Amniotic stem cell (primary cell): Measurements from ENCODE around the gene PTDSS2.

Experiments used
- DNase-seq: peaks from one replicate; lab custom pipeline; 2025; lab: John Stamatoyannopoulos, UW

Gene PTDSS2

DNA sequence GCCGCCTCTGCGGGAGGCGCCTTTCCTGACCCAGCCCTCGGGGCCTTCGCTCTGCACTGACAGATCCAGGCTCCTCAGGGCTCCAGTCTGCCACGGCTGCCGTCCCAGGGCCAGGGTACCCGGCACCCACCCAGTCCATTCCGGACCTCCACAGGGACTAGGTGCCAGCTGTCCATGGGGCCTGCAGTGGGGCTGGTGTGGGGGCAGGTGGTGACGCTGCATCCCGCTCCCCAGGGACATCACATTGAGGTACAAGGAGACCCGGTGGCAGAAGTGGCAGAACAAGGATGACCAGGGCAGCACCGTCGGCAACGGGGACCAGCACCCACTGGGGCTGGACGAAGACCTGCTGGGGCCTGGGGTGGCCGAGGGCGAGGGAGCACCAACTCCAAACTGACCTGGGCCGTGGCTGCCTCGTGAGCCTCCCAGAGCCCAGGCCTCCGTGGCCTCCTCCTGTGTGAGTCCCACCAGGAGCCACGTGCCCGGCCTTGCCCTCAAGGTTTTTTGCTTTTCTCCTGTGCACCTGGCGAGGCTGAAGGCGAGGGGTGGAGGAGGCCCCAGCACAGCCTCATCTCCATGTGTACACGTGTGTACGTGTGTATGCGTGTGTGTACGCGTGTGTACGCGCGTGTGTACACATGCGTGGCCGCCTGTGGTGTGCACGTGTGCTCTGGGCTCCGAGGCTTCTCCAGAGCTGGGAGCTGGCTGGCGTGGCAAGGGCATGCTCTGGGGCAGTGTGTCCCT, 40.3 kb downstream of the PTDSS2 start:
- DNase-seq = no peak

DNA sequence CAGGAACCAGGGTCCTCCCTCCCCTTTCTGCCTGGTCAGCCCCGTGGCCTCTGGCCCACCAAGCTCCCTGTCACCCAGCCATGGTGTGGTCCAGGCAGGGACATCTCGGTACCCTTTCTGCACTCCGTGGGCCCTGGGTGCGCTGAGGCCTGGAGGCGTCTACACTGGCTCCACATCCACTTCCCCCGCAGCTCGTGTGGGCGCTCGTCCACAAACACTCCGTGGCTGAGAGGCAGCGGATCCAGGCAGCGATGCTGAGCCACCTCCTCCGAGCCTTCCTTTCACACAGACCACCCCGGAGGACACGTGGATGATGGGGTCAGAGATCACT, 40.8 kb downstream of the PTDSS2 start:
- DNase-seq = no peak

DNA sequence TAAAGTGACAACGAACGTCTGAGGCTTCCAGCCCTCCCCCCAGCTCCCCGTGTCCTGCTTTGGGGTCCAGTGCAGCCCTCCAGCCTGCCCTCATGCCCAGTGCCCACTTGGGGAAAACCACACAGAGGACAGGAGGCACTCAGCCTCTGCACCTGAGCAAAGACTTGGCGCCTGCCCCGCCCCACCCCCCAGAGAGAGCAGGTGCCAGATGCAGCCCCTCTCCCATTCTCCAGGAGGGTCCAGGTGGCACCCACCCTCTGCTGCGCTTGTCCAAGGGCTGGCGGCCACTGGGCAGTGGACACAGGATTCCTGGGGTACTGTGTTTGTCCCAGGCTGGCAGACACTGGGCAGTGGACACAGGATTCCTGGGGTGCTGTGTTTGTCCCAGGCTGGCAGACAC, 41.3 kb downstream of the PTDSS2 start:
- no peak for DNase-seq

DNA sequence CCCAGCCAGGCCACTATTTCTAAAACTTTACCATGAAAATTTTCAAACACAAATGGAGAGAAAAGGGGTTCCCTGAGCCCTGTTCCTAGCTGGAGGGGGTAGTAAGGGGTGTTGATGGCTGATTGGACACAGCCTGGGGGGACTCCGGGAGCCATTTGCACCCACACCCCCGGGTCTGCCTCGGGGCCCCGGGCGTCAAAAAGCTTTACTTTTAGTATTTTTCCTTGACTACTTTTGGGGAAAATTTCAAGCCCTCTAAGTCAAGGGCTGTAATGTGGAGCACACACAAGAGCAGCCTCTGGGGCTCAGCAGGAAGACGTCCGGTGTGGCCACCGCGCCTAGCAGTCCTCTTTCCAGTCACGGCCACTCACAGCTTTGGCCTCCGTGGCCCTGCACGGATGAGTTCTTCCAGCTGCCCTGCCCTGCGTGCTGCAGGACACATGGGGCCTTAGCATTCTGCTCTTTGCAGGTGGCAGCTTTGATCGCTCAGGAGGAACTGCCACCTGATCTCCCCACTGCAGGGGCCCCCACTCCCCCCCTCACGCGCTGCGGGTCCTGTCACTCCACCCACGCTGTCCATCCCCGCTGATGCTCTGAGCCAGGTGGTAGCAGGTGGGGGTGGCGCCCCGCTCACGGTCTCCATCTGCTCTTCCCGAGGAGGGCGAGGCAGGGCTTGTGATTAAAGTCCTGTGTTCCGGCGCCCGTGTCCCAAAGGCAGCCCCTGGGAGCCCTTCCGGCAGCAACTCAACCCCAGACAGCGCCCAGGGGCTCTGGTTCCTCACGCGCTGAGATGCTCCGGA, 42.5 kb downstream of the PTDSS2 start:
- DNase-seq = no peak

DNA sequence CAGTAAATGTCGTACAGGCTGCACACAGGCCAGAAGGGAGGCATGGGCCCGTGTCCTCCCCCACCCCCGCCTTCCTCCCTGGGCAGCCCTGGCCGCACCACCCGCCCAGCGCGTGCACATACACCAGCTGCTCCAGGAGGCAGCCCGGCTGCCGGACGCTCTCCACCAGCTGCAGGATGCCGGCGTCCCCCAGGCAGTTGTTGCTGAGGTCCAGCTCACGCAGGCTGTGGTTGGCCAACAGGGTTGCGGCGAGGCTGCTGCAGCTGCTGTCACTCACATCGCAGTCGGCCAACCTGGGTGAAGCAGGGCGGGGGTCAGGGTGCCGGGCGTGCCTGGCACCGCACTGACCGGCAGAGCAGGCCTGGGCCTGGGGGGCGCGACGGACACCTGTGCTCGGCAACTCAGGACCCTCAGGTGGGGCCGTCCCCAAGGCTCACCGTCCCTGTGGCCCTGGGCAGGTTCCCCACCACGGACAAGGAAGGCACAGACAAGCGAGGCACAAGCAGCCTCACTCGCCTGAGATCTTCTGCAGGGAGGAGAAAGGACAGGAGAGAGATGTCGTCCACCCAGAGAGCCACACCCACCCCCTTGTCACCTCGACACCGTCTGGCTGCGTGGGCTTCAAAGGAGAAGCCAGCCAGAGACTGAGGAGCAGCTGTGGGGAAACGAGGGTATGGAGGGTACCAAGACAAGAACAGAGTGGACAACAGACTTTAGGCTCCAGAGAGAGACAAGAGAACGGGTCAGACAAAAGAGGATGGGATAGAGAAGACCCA, 44.9 kb downstream of the PTDSS2 start:
- DNase-seq = no peak

DNA sequence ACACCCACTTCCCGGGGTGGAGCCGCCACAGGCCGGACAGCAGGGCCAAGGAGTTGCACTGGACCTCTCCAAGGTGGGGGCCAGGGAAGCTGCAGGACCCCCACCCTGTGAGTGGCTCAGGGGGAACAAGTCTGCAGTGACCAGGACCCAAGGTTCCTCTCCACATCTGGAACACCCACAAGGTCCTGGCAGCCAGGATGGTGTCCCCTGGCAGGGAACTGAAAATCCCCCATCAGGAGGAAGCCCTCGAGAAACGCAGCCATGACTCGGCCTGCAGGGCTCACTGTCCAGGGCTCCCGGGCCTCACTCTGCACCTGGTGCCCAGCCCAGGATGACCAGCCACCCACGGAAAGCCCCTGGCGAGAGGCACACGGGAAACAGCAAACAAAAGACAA, 45.5 kb downstream of the PTDSS2 start:
- no peak for DNase-seq

DNA sequence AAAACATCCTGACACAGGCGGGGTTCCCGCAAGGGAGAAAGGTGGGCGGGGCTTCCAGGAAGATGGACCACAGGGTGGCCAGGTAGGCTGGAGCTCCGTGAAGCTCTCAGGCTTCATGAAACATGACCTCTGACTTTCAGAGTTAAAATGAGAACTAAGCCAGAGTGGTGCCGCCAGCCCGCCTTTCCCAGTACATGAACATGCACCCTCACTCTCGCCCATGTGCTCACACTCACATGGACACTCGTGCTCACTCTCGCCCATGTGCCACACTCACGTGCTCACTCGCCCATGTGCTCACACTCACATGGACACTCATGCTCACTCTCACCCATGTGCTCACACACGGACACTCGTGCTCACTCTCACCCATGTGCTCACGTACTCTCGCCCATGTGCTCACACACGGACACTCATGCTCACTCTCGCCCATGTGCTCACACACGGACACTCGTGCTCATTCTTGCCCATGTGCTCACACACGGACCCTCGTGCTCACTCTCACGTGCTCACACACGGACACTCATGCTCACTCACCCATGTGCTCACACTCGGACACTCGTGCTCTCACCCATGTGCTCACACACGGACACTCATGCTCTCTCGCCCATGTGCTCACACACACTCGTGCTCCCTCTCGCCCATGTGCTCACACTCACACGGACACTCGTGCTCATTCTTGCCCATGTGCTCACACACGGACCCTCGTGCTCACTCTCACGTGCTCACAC, 46.9 kb downstream of the PTDSS2 start:
- DNase-seq = no peak

DNA sequence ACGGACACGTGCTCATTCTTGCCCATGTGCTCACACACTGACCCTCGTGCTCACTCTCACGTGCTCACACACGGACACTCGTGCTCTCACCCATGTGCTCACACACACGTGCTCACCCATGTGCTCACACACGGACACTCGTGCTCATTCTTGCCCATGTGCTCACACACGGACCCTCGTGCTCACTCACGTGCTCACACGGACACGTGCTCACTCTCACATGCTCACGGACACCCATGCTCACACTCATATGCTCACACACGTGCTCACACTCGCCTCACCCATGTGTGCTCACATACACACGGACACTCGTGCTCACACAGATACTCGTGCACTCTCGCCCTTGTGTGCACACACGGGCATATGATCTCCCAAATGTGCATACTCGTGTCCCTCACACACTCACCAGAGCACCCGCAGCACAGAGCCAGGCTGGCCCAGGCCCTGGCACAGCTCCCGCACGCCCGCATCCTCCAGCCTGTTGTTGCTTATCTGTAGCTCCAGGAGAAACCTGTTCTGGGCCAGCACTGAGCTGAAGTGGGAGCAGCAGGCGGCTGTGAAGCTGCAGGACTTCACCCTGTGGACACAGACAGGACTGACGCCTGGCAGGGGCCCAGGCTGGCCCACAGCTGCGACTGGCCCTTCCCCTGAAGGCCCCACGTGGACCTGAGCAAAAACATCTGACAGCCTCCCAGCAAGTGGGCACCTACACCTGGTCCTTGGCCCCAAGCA, 47.7 kb downstream of the PTDSS2 start:
- no peak for DNase-seq

DNA sequence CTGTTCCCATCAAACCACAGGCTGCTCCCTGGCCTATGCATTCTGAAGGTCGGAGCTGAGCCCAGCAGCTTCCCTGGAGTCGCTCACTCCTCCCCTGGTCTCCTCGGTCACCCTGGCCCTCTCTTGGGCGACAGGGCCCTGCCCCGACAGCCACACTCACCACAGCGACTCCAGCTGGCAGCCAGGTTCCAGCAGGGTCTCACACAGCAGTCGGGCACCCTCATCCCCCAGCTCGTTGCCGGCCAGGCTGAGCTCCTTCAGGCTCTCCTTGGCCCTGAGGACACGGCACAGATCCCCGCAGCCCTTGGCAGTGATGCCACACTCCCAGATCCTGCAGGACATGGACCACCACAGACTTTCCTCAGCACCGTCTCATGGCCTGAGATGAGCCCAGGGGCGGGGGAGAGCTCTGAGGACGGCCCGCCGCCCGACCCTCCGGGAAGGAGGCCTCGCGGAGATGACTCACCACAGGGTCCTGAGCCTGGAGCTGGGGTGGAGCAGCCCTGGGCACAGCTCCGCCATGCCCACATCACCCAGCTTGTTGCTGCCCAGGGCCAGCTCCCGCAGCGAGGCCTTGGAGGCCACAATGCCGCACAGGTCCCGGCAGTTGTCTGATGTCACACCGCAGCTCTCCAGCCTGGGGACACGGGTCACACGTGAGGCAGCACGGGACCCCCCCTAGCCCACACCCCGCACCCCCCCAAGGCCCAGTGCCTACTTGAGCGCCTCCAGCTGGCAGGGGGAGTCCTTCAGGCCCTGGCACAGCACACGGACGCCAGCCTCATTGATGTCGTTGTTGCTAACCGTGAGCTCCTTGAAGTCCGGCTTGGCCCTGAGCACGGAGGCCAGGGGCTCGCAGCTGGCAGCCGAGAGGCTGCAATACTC, 48.5 kb downstream of the PTDSS2 start:
- DNase-seq = no peak

DNA sequence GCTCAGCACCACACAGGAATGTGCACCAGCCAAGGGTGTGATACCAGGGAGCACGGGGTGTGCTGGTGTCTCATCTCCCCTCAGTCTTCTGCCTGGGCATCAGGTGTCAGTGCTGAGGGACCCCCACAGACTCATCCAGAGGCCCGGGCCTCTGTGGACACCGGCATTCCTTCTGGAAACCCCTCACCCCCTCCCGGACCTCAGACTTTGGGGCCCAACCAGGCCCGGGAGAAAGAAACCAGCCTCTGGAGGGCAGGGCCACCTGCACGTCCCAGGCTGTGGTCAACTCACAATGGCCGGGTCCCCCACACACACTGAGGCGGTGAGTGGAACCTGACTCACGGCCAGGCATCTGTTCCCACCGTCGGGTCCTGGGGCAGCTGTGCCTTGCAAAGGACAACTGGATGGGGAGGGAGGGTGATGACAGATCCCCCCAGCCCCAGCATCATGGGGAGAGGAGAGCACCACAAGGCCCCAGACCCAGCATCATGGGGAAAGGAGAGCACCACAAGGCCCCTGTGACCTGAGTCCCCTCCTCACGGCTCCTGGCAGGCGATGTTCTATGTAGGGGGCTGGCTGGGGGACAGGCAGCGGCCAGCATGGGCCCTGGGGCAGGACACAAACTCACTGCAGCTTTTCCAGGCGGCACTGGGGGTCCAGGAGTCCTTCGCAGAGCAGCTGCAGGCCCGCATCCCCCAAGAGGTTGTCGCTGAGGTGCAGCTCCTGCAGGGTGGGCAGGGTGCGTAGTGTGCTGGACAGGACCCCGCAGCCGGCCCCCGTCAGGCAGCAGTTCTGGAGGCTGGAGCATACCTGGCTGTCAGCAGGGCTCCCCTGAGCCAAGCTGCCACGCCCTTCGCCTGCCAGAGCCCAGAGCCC, 49.4 kb downstream of the PTDSS2 start:
- no peak for DNase-seq

DNA sequence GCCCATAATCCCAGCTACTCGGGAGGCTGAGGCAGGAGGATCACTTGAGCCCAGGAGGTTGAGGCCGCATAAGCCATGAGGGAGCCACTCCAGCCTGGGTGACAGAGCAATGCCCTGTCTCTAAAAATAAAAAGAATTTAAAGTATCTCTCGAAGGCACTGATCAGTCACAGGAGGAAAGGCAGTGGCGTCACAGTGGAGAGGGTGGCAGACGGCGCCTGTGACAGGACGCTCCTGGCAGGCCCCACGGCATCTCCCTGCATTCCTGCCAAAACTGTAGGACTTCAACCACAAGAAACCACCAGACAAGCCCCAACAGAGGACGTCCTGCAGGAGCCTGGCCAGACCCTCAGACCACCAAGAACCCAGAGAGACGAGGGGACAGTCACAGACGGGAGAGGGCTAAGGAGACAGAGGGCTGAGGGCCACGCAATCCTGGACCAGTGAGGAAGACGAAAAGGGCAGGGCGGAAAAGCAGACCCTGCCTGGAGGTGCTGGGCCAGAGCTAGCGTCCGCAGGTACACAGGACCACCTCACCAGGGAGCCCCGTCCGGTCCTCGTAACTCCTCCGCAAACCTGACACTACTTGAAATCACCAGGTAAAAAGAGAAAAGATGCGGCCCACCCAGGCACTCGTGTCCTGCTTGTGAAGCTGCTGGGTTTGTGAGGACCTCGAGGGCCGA, 51.1 kb downstream of the PTDSS2 start:
- DNase-seq = no peak

DNA sequence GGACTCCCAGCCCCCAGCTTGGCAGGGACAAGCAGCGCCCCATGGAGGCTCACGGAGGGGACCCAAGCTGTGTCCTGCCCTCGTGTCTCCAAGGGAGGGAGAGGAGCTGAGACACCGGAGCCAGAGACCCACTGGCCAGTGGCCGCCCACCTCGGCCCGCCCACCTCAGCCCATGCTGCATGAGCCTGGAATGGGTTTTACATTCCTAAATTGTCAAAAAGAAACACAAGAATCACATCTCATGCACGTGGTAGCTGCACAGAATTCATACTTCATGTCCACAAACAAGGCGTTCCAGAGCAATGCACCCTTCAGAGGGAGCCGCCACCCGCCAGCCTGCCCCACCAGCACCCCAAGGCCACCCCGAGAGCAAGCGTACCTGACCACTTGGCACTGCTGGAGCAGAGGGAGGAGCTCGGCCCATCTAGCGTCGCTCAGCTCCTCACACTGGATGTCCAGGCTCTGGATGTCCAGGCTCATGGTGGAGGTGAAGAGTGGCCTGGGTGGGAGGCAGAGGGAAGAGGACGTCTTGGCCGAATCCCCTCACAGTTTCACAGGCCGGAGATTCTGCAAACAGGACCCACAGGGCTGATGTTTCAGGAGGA, 51.7 kb downstream of the PTDSS2 start:
- DNase-seq = no peak

DNA sequence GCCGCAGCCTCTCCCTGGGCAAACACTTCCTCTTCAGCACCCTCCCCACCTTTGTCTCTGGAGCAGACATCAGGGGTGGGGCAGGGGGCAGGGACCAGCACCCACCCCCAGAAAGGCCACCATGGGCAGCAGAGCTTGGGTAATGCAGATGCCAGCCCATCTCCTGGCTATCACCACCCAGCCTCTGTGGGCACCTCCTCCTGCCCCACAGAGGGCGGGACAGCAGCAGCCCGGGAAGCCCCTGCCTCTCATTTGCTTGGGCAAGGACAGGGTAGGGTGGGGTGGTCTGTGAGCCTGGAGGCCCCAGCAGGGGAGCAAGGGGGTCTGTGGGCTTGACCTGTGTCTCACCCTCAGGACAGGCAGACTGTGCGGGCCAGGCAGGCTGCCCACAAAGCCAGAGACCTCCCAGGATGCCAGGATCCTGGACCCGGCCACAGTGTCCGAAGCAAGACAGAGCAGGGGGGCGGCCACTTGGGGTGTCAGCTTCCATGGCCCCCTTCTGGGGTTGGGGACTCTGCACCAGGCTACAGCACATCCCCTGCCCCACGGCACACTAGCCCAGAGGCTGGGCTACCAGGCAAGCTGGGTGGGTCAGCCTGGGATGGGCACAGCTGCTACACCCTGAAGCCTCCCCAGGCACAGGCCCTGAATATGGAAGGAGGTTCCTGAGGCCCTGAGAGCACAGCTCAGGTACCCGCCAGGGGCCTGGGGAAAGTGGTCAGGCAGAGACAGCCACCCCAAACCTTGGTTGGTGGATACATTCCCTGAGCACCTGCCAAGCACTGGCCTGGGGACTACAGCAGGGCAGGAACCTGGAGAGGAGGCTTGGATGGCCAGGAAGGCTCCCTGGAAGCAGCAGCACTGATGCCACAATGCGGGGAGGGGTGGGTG, 52.5 kb downstream of the PTDSS2 start:
- no peak for DNase-seq

DNA sequence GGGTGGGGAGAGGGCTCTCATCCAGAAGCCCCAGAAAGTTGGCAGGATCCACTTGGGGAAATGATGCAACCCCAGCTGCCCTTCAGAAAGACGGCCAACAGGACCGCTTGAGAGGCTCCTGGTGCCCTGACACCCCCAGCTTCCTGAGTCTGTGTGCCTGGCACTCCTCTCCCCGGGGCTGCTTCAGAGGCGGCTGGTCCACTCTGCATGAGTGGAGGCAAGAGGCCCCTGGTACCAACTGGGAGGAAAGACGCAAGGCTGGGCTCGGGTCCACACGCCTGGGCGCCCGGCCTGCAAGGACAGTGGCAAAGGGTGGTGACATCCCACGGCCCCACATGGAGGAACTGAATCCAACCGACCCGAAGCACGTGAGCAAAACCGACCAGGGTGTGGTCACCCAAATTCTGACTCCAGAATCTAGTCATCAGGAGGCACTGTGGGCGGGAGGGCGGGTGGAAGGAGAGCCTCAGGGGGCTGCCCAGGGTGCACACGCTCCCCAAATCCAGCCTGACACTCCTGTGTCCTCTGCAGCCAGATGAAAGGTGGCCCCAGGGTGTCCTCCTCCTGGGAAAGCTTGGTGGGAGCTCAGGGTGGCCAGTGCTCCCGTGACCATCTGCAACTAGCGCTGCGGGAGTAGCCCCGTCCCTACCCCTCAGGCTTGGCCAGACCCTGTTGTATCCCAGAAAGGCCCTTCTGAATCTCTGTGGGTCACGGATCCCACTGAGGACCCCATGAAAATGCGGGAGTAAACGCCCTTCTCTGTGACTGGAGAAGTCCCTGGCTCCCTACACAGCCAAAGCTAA, 53.3 kb downstream of the PTDSS2 start:
- no peak for DNase-seq

DNA sequence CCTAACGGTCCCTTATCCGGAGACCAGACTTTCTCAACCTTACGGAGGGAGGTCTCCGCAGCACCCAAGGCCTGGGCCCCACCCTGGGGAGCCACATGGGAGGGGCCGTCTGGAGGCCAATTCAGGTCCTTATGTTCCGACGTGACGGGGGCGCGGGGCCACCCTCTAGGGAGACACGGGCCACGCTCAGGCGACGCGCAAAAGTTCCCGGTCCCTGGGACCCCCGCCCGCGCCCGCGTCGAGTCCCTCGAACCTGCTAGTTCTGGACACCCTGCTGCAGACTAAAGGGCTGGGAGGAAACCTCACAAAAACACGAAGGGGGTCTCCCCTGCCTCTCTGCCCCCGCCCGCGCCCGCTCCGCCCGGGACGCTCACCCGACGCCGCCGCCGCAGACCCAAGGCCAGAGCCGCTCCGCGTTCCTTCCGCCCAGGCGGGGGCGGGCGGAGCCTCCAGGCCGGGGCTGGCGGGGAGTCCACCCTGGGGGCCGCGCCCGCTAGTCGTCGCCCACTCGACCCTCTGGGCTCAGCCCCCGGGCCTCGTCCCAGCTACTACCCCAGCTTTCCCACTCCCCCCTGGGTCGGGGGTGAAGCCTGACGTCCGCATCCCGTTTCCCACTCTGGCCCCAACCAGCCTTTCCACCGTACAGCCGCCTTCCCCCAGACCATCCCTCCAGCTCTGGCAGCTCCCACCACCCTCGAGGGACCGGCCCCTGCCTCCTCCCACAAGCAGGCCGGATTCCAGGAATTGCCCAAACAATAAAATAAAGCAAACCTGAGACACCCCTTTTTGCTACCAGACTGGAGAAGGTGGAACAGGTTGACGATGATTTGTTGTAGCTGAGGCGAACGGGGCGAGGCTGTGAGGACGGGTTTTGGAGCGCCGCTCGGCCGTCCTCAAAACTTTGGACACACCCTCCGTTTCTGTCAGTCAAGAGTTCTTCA, 54.2 kb downstream of the PTDSS2 start:
- DNase-seq = no peak

DNA sequence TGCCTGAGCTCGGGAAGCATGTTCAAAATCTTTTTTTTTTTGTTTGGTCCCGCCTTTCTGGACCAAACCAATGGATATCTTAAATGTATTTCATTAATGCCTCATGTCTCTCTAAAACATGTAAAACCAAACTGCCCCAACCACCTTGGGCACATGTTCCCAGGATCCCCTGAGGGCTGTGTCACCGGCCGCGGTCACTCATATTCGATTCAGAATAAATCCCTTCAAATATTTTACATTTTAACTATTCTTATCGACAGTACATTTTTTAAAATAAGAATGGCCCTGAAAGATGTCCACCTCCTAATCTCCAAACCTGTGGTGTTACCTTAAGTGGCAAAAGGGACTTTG, 54.9 kb downstream of the PTDSS2 start:
- DNase-seq = no peak
